ENCODE results near the gene WDR83.

The WDR83 gene

GRCh38 chr19:12720296-12720695 lies 53.7 kb downstream of the WDR83 start:
- DNase-seq, result no peak

- DNase-seq, result peak in 1 of 2 experiments; percentile 43
These were observed 54.4 kb downstream of the WDR83 start for GRCh38 chr19:12720851-12721655.

- peak; percentile 61 to 71 for DNase-seq
These were observed 55.3 kb downstream of the WDR83 start for GRCh38 chr19:12721656-12722565.

GRCh38 chr19:12722566-12723380 lies 56.2 kb downstream of the WDR83 start:
- peak; percentile 93 to 94 for DNase-seq

GRCh38 chr19:12723381-12723640 lies 56.7 kb downstream of the WDR83 start:
- peak in 1 of 2 experiments; percentile 56 for DNase-seq

GRCh38 chr19:12723641-12724426 lies 57.2 kb downstream of the WDR83 start, which contains the start of gene TNPO2:
Gene TNPO2, minus strand, starts transcription at chr19:12723932. Its CDS starts 2,955 bp downstream, at chr19:12720977.
- peak; percentile 84 for DNase-seq

Measured in activated T-cell treated with anti-CD3 and anti-CD28 coated beads, Interleukin-2, amount 50 U/mL, for 48 hours (primary cell).